ENCODE results near the gene NPHS2. TPM values are rescaled to one million over a fixed set of nuclear protein-coding genes. Genes with fewer than 3 reads are reported as not detected.

NPHS2 gene
- total RNA-seq, 1 experiment from 2014 or later, result not detected

DNA sequence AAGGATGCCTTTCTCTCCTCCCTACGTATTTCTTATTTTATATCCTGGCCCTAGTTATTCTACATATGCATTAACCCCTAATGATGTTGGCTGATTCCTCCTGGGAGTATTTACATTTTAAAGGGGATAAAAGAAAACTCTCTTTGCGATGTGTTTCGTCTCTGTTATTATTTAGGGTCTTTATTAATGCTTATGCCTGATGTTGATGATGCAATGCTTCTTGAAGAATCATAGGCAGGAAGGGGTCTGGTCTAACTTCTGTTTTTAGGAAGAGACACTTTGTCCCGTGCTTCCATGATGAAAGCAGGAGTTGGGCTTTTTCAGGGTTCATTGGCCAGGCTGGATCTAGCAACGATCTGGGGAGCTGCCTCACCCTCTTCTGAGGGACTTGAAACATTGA is 761 bp upstream of the NPHS2 start (continued):
- no peak for TF ChIP-seq ZBTB33 (IDR thresholded peaks at IDR 0.05; ENCODE audit: extremely low read depth, insufficient replicate concordance, low read length)

GRCh38 chr1:179558078-179558477 is 17.7 kb downstream of the NPHS2 start:
- ATAC-seq (no peak), DNase-seq (ENCODE audit: low read depth, low spot score) (no peak)
- ChIA-PET POLR2A (no interaction called here), RAD21 (ENCODE audit: low non-redundant PET in 1 of 2, low total read pairs in 2 of 2, uncharacterized antibody in 2 of 2, unreplicated experiment in 2 of 2) (no interaction called here), CTCF (no interaction called here)
- intact Hi-C loops (cut with micrococcal nuclease), result no loop called here
- no TSS peak for BruUV-seq (replicated peaks)
- no peak overlapping the region for H3K4me3 ChIP-seq (replicated peaks in 1 of 2; ENCODE audit: low read depth in 1 of 2, low read length in 2 of 2)
- no peaks in the 10 kb centered on the region for H3K27me3 ChIP-seq (ENCODE audit: insufficient read depth, low read length)
- TF ChIP-seq JUND (IDR thresholded peaks at IDR 0.05) (no peak), ZNF274 (IDR thresholded peaks at IDR 0.05; ENCODE audit: low read depth, low read length) (no peak), EGR1 (IDR thresholded peaks at IDR 0.05; ENCODE audit: low read depth) (no peak), ELF1 (IDR thresholded peaks at IDR 0.05; ENCODE audit: borderline replicate concordance, low read depth) (no peak), ATF3 (IDR thresholded peaks at IDR 0.05) (no peak), POLR2AphosphoS5 (IDR thresholded peaks at IDR 0.05; ENCODE audit: low read depth, low read length) (no peak), CBX3 (IDR thresholded peaks at IDR 0.05; ENCODE audit: low read depth) (no peak), EZH2phosphoT487 (IDR thresholded peaks at IDR 0.05; ENCODE audit: borderline replicate concordance) (no peak), POLR2A (IDR thresholded peaks at IDR 0.05; ENCODE audit: borderline replicate concordance, extremely low read depth, insufficient read depth, insufficient read length) (no peak), CEBPB (IDR thresholded peaks at IDR 0.05; ENCODE audit: low read depth) (no peak), EZH2 (IDR thresholded peaks at IDR 0.05) (no peak), SIN3A (IDR thresholded peaks at IDR 0.05; ENCODE audit: low read depth) (no peak), SP1 (IDR thresholded peaks at IDR 0.05; ENCODE audit: low read depth) (no peak), FOSL1 (IDR thresholded peaks at IDR 0.05; ENCODE audit: low read depth) (no peak), TCF7L2 (IDR thresholded peaks at IDR 0.05; ENCODE audit: borderline replicate concordance, extremely low read depth, insufficient read depth, insufficient read length) (no peak), RAD21 (IDR thresholded peaks at IDR 0.05; ENCODE audit: low read depth) (no peak)
- TF ChIP-seq, protein P1, sequence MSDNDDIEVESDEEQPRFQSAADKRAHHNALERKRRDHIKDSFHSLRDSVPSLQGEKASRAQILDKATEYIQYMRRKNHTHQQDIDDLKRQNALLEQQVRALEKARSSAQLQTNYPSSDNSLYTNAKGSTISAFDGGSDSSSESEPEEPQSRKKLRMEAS (IDR thresholded peaks at IDR 0.05), result no peak
- TF ChIP-seq, protein P2, sequence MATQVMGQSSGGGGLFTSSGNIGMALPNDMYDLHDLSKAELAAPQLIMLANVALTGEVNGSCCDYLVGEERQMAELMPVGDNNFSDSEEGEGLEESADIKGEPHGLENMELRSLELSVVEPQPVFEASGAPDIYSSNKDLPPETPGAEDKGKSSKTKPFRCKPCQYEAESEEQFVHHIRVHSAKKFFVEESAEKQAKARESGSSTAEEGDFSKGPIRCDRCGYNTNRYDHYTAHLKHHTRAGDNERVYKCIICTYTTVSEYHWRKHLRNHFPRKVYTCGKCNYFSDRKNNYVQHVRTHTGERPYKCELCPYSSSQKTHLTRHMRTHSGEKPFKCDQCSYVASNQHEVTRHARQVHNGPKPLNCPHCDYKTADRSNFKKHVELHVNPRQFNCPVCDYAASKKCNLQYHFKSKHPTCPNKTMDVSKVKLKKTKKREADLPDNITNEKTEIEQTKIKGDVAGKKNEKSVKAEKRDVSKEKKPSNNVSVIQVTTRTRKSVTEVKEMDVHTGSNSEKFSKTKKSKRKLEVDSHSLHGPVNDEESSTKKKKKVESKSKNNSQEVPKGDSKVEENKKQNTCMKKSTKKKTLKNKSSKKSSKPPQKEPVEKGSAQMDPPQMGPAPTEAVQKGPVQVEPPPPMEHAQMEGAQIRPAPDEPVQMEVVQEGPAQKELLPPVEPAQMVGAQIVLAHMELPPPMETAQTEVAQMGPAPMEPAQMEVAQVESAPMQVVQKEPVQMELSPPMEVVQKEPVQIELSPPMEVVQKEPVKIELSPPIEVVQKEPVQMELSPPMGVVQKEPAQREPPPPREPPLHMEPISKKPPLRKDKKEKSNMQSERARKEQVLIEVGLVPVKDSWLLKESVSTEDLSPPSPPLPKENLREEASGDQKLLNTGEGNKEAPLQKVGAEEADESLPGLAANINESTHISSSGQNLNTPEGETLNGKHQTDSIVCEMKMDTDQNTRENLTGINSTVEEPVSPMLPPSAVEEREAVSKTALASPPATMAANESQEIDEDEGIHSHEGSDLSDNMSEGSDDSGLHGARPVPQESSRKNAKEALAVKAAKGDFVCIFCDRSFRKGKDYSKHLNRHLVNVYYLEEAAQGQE (IDR thresholded peaks at IDR 0.05; ENCODE audit: low read depth), result no peak
- H3K4me1 ChIP-seq (ENCODE audit: control insufficient read depth in 1 of 2, insufficient read depth in 2 of 2, low read length in 2 of 2), result no peaks in the 10 kb centered on the region
- H3K27ac ChIP-seq (ENCODE audit: low read depth, low read length), result no peak overlapping the region
- H3K9ac ChIP-seq (ENCODE audit: low read length), result no peak overlapping the region
- H3K79me2 ChIP-seq (ENCODE audit: insufficient read depth, low read length), result no peaks in the 10 kb centered on the region
- no peaks in the 10 kb centered on the region for H4K20me1 ChIP-seq (ENCODE audit: insufficient read depth)
- no peaks in the 10 kb centered on the region for H3K9me3 ChIP-seq (ENCODE audit: control insufficient read depth in 1 of 2, insufficient read depth in 1 of 2, low read depth in 1 of 2, low read length in 2 of 2)
- H2AFZ ChIP-seq (ENCODE audit: low read depth, low read length, poor library complexity, severe bottlenecking), result no peak overlapping the region
- H3K36me3 ChIP-seq (ENCODE audit: control insufficient read depth in 1 of 2, insufficient read depth in 2 of 2, low read length in 2 of 2), result no peaks in the 10 kb centered on the region
- no peak overlapping the region for H3K4me2 ChIP-seq (ENCODE audit: low read length)
- no peaks in the 10 kb centered on the region for H3K9me2 ChIP-seq (ENCODE audit: insufficient read depth)

All from HCT116 (cell line).